HG03354 (cell line): ENCODE measurements around the gene ADAMTSL4.
A peak's percentile ranks its signal among the peaks of the same experiment; 100 is the strongest.

Experiments
- ATAC-seq: cut with Tn5 transposase; IDR thresholded peaks from one replicate; pipeline ENCODE4 v1.9.1; 2021; ENCODE audit warnings: mild to moderate bottlenecking; ENCODE audit not compliant: unreplicated experiment, poor library complexity, severe bottlenecking

The ADAMTSL4 gene

DNA sequence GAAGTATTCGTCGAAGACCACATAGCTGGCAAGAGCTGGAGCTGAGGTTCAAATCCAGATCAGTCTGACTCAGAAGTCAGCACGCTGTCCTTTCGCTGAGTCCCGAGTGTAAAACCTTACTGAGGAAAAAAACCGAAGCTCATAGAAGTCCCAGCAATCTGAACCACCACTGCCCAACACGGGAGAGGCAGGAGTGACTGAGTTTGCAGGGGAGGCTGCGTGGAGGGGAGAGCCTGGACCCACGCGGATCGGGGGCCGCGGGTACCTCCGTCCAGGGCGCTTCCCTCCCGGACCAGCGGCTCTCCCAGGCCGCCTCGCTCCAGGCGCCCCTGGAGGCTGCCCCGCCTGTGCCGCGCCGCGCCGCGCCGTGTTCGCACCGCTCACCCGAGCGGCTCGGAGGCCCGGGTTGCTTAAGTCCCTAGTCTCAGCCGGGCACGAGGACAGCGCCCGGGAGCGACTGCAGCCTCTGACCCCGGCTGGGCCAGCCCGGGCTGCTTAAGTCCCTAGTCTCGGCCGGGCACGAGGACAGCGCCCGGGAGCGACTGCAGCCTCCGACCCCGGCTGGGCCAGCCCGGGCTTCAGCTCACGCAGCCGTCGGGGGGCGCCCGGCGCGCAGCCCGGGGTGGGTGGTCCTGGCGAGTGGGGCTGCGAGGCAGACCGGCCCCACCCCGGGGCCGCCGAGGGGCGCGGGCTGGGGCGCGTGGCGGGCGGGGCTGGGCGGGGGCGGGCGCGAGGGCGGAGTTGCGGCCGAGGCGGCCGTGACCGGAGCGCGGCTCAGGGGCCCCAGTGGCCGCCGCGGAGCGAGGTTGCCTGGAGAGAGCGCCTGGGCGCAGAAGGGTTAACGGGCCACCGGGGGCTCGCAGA, at the start of gene ADAMTSL4:
Gene ADAMTSL4 (plus strand): TSS at position 777 of the 864 bp plus-strand sequence. CDS start 2,881 bp downstream, outside the sequence.
- no peak for ATAC-seq

DNA sequence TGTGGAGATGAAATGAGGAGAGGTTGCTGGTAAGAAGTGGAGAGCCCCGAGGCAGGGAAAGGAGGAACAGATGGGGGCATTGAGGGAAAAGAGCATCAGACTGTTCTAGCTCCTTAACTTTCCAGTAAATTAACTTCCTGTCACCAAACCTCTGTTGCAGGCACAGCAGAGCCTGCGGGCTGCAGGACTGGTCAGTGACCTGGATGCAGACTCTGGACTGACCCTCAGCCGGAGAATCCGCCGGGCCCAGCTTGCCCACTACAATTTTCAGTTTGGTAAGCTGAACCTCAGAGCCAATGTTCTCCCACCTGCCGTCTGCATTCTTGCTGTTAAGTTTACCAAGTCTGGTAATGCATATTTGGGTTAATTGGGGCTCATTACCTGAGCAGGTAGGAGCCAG, 43.8 kb upstream of the ADAMTSL4 start:
- no peak for ATAC-seq

DNA sequence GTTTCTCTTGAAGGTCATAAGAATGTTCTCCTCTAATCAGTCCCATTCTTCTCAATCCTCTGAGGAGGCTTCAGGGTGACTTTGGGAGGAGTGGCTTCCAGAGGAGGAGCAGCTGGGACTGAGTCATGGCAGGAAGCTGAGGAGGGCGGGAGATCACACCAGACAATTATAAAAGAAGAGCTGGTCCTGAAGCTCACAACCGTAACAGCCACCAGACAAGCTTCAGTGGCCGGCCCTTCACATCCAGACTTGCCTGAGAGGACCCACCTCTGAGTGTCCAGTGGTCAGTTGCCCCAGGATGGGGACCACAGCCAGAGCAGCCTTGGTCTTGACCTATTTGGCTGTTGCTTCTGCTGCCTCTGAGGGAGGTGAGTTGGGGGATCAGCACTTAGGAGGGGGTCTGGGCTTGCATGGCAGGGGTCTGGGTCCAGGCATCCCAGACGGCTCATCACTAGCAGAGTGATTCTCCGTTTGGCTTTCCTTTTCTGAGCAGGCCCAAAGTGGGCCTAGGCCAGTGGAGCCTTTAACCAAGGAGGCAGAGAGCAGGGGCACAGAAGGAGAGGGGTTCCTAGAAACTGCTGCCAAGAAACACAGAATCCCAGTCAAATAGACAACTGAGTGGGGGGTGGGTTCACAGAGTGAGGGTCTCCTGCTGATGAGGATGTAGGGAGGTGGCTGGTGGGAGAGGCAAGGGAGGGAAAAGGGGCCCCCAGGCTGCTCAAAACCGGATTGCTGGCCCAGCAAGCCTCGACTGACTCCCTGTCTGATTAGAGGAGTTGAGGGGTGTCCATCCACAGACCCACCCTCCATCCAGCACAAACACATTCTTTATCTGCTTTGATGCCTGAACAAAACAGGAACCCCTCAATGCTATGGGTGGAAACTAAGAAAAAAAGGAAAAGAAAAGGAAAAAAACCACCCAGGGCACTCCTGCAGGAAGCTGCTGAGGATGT, 41.0 kb upstream of the ADAMTSL4 start, which contains the start of gene ECM1:
Gene ECM1 (plus strand): TSS at position 198 of the 953 bp plus-strand sequence. CDS start 101 bp downstream, at position 299.
- ATAC-seq = no peak

- no peak for ATAC-seq
Observed at GRCh38 chr1:150508982-150509381, 40.2 kb upstream of the ADAMTSL4 start.

DNA sequence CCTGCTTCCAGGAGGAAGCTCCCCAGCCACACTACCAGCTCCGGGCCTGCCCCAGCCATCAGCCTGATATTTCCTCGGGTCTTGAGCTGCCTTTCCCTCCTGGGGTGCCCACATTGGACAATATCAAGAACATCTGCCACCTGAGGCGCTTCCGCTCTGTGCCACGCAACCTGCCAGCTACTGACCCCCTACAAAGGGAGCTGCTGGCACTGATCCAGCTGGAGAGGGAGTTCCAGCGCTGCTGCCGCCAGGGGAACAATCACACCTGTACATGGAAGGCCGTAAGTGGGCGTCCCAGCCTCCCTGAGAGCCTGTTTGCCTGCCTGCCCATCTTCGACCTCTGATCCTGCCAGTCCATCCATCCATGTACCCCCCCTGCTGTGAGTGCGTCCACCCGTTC, 37.7 kb upstream of the ADAMTSL4 start:
- no peak for ATAC-seq

DNA sequence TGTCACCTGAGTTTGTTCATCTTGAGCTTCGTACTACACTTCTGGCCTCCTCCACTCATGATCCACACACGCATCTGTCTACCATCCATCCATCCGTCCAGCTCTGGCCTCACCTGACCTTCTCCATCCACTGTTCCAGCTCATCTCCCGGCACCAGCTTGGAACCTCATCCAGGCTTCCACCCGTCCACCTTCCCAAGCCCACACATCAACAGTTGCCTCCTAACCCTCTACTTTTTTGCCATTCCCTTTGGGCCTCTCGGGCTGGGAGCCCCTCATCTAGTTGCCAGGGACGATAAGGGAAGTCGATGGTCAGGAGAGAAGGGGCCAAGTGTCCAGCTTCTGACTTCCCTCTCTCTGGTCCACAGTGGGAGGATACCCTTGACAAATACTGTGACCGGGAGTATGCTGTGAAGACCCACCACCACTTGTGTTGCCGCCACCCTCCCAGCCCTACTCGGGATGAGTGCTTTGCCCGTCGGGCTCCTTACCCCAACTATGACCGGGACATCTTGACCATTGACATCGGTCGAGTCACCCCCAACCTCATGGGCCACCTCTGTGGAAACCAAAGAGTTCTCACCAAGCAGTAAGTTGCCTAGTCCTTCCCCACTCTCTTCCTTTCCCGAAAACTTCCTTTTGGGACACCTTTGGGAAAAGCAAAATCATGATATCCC, 37.1 kb upstream of the ADAMTSL4 start:
- ATAC-seq = no peak

DNA sequence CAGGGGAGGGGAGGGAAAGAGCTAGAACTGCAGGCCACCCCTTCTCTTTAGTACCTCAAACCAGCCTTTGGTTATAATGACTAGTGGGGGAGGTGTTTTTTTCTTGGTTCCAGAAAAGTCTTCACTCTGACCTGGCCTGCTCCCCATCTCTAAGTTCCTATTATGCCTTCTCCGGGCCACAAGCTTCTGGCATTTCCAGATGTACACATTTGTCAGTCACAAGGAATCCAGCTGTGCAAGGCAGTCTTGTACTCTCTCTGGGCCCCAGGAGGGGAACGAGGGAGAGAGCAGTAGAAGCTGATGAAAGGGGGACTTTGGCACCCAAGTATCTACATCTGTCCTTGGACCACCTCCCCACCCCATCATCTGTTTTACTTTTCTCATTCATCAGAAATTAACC, 36.4 kb upstream of the ADAMTSL4 start:
- ATAC-seq = no peak

DNA sequence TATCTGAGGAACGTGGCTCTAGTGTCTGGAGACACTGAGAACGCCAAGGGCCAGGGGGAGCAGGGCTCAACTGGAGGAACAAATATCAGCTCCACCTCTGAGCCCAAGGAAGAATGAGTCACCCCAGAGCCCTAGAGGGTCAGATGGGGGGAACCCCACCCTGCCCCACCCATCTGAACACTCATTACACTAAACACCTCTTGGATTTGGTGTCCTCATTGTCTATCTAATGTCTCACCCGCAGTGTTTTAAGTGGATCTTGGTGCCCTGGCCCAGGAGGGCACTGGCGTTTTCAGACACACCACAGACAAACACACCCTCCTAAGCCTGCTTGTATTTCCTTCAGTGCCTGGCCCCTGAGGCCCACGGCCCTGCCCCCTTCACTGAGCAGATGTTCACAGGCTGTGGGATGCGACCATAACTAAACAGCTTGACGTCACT, 35.8 kb upstream of the ADAMTSL4 start:
- no peak for ATAC-seq

DNA sequence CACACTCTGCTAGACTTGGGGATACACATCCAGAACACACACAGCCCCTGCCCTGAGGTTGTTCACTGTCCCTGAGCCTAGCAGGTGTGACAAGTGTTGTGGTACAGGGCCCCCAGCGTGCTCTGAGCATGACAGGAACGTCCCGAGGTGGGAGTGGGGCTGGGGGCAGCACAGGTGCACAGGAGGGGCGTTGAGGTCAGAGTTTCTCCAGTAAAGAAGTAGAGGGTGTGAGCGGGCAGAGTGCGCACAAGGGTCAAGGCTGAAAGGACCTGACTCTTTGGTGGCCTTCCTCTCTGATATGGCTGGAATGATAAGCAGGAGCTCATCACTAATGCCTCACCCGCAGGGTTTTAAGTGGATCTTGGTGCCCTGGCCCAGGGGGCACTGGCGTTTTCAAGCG, 34.9 kb upstream of the ADAMTSL4 start:
- no peak for ATAC-seq

- no peak for ATAC-seq
Observed at GRCh38 chr1:150514913-150515327, 34.3 kb upstream of the ADAMTSL4 start.

DNA sequence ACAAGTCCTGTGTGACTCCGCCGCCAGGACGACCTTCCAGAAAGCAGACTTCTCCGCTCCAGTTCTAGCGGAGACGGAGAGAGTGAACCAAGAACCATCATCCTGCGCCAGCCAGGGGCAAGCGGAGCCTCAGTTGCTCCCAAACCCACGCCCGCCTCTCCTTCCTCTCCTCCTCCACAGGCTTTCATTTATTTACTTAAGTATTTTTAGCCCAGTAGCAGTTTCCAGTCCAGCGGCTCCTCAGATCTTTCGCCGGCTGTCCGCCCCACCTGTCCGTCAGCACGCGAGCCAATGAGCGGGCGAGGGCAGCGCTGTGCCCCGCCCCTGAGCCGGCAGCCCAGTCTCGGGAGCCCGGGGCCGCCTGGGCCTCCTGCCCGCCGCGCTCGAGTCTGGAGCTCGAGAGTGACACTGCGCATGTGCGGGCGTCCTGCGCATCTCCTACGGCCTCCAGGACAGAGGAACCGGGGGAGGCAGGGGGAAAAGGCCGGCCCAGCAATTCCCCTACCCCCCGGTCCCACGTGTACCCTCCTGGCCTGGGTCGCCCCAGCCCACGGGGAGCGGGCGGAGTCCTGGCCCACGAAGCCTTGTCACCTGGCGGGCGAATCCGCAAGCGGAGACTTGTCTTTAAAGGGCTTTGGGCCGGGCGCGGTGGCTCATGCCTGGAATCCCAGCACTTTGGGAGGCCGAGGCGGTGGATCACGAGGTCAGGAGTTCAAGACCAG, 33.7 kb upstream of the ADAMTSL4 start, which contains the start of gene FALEC:
Gene FALEC (plus strand): TSS at position 425 of the 722 bp plus-strand sequence.
- peak; percentile 95 for ATAC-seq

DNA sequence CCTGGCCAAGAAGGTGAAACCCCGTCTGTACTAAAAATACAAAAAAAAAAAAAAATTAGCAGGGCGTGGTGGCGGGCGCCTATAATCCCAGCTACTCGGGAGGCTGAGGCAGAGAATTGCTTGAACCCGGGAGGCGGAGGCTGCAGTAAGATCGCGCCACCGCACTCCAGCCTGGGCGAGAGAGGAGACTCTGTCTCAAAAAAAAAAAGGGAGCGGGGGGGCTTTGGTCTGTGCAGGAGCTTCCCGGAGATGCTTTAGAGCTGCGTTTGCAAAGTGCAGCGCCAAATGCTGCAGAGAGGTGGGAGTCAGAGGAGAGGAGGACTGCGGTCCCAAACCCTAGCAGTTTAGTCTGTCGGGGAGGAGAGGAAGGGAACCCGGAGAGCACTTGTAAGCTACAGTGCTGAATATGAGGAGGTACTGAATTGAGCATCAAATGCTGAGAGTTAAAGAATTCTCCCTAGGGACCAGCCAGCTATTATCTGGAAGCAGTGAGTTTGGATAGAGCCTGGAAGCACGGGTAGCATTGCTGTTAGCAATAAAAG, 33.1 kb upstream of the ADAMTSL4 start:
- peak; percentile 5 for ATAC-seq

GRCh38 chr1:150516616-150517015, 32.6 kb upstream of the ADAMTSL4 start:
- no peak for ATAC-seq

DNA sequence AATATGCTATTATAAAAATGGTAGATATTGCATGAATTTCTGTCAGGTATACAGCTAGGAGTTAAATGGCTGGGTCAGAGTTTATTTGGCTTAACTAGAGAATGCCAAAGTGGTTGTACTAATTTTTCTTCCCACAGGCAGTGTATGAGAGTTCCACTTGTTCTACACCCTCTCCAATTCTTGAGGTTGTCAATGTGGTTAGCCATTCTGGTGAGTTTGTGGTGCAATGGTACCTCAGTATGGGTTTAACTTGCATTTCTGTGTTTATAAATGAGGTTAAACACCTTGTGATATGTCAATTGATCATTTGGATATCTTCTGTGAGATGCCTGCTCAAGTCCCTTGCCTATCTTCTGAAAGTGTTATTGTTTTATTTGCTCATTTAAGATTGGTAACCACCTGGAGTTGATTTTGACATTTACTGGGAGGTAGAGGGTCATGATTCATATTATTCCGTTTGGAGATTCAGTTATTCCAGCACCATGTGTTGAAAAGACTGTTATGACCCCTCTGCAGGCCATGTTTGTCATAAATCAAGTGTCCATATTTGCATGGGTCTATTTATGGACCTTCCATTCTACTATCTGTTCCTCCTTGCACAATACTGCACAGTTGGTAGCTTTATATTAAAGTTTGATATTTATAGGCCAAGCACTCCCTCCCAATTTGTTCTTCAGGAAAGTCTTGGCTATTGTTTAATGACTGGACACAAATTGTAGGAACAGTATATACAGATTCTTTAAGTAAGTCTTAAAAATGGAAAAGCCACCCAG, 27.8 kb upstream of the ADAMTSL4 start:
- ATAC-seq = no peak

- ATAC-seq = no peak
Observed at GRCh38 chr1:150525348-150525747, 23.9 kb upstream of the ADAMTSL4 start.

DNA sequence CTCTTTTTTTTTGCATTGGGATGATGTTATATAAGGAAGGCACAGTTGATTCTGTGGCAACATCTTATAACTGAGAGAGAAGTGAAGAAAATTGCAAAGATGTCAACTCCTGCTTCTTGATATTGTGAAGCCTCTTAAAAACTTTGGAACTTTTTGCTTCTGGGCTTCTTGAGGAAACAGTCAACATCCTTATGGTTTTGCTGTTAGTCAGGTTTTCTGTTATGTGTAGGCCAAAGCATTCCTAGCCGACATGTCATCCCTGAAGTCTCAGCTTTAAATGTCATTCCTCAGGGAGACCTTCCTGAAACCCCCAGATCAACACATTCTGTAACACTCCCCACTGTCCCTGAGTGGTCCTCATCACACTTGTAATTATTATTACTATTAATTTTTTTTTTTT, 21.0 kb upstream of the ADAMTSL4 start:
- ATAC-seq = no peak

GRCh38 chr1:150529017-150529416, 20.2 kb upstream of the ADAMTSL4 start:
- ATAC-seq = no peak

- ATAC-seq = no peak
Observed at GRCh38 chr1:150530491-150531159, 18.6 kb upstream of the ADAMTSL4 start.
